C4-2B (cell line): Measurements from ENCODE around the gene DNAAF3.
"Not testable (repeated sequence)": the region's sequence is repeated elsewhere in the genome, so short reads cannot be mapped to it uniquely, and the experiment has no call there.

Experiments used
- H3K27ac ChIP-seq: fragments of 450-650 bp; 2 replicates; pipeline ENCODE4 v1.5.1; 2017
- ZFX ChIP-seq: fragments of 450-650 bp; IDR thresholded peaks from 2 replicates; pipeline ENCODE4 v1.6.1; 2017
- TF ChIP-seq, protein P1 (sequence below): fragments of 450-650 bp; conservative IDR thresholded peaks from 2 replicates; pipeline ENCODE4 v1.5.1; 2017; ENCODE audit warnings: mild to moderate bottlenecking

DNAAF3 gene

DNA sequence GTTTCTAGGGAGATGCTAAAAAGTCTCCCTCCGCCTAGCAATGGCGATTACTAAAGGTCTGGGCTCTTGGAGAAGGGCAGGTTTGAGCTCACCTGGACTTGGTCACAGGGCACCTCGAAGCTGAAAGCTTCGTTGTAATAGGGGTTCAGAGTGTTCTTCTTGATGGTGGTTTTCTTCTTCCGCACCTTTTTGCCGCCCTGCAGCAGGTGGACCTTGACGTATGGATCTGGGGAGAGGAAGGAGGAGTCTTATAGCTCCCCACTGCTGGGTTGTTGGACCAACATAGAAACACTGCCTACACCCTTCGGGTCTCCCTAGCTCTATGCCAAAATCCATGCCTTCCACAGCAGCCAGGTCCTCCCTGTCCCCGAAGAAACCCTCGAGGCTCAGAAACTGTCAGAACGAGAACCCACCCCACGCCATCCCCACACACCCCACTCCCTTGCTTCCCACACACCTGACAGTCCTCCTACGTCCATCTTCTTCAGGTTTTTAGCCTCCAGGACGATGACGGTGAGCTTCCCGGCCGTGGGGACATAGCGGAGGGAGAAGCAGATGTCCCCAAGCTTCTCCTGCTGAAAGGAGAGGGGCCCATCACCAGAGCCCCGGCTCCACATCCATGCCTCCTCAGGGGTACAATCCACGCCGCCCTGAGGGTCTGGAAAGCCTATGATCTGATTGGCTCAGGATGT lies 8.2 kb upstream of the DNAAF3 start:
- TF ChIP-seq, protein P1, sequence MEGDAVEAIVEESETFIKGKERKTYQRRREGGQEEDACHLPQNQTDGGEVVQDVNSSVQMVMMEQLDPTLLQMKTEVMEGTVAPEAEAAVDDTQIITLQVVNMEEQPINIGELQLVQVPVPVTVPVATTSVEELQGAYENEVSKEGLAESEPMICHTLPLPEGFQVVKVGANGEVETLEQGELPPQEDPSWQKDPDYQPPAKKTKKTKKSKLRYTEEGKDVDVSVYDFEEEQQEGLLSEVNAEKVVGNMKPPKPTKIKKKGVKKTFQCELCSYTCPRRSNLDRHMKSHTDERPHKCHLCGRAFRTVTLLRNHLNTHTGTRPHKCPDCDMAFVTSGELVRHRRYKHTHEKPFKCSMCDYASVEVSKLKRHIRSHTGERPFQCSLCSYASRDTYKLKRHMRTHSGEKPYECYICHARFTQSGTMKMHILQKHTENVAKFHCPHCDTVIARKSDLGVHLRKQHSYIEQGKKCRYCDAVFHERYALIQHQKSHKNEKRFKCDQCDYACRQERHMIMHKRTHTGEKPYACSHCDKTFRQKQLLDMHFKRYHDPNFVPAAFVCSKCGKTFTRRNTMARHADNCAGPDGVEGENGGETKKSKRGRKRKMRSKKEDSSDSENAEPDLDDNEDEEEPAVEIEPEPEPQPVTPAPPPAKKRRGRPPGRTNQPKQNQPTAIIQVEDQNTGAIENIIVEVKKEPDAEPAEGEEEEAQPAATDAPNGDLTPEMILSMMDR = no peak
- no peak for TF ChIP-seq ZFX
- H3K27ac ChIP-seq = no peak overlapping the region

DNA sequence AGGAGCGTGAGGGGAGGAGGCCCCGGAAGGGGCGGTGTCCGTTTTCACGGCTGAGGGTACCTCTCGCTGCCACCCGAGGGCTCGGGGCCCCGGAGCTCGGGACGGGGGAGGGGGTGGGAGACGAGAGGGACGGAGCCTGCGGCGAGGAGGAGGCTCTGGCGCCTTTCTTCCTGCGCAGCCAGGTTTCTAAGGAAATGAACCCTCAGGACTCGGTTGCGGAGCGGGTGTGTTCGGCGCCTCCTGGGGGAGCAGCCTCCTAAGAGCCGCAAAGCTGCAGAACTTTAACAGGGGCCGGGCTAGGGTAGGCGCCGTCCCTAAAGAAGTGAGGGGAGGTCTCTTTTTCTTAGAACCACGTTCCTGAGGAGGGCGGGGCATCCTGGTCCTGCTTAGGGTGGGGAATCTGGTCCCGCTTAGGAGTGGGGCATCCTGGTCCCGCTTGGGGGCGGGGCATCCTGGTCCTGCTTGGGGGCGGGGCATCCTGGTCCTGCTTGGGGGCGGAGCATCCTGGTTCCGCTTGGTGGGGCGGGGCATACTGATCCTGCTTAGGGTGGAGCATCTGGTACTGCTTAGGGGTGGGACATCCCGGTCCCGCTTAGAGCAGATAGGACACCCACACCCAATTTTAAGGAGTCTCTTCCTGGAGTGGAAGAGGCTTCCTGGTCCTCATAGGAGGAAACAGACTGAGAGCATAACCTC lies 7.4 kb upstream of the DNAAF3 start:
- TF ChIP-seq, protein P1 = no peak
- no peak for TF ChIP-seq ZFX
- H3K27ac ChIP-seq = no peak overlapping the region

DNA sequence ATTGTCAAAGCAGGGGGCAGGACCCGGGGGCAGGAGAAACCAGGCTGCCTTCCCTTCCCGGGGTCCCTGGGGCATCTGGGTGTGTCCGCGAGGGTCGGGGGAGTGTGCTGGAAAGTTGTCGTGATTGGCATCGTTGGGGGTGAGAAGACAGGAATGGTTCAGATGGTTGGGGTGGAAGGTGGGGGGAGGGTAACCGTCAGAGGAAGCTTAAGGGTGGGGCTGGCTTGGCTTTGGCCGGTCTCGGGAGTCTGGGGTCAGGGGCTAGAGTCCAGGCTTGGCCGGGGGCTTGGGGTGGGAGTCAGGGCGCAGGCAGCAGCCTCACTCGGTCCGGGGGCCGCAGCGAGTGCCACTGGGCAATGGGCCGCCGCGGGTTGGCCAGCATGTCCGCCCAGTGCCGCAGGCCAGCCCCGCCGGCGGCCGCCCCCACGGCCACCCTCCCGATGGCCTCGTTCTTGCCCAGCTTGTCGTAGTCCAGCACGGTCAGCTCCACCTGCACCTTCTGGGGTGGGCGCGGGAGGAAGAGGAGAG lies 6.8 kb upstream of the DNAAF3 start:
- no peak for TF ChIP-seq ZFX
- TF ChIP-seq, protein P1 = no peak
- no peak overlapping the region for H3K27ac ChIP-seq

DNA sequence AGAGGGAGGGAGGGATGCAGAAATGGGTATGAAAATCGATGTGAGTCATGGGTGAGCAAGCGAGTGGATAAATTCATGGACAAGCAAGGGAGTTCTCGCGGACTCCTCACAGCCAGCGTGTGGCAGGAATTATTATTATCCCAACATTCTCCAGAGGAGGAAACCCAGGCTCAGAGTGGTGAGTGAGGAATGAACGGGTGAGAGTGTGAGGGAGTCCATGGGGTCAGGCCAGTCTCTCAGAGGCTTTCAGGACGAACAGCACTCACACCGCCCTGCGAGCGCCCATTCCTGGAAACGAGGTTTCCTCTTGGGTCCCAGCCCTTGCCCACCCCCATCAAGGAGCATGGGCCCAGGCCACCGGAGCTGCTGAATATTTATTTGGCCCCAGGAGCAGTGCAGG lies 6.3 kb upstream of the DNAAF3 start:
- H3K27ac ChIP-seq = no peak overlapping the region
- no peak for TF ChIP-seq ZFX
- TF ChIP-seq, protein P1 = no peak

DNA sequence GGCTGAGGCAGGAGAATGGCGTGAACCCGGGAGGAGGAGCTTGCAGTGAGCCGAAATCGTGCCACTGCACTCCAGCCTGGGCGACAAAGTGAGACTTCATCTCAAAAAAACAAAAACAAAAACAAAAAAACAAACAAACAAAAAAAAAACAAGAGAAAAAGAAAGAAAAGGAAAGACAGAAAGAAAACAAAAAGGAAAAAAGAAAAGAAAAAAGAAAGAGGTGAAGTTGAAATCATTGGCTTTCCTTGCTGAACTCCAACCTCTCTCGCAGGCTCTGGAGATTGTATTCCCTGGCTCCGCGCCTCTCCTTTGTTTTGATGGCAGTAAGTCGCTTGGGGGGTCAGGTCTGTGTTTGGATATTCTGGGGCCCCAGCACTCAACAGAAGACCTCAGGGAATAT lies 5.9 kb upstream of the DNAAF3 start:
- not testable (repeated sequence) for H3K27ac ChIP-seq

DNA sequence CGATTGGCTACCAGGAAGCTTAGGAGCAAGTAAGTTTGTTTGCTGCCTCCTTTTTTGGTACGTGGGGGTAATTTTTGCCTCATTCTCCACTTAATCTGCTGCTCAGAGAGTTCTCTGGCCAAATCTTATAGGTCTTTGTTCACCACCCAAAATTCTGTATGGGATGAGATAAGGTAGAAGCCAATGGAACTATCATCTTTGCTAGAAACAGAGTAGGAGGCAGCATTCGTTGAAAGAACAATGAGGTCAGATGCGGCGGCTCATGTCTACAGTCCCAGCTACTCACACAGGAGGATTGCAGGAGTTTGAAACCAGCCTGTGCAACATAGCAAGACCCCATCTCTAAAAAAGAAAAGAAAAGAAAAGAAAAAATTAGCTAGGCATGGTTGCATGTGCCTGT lies 5.0 kb upstream of the DNAAF3 start:
- TF ChIP-seq, protein P1 = no peak
- no peak for TF ChIP-seq ZFX
- H3K27ac ChIP-seq = no peak overlapping the region

DNA sequence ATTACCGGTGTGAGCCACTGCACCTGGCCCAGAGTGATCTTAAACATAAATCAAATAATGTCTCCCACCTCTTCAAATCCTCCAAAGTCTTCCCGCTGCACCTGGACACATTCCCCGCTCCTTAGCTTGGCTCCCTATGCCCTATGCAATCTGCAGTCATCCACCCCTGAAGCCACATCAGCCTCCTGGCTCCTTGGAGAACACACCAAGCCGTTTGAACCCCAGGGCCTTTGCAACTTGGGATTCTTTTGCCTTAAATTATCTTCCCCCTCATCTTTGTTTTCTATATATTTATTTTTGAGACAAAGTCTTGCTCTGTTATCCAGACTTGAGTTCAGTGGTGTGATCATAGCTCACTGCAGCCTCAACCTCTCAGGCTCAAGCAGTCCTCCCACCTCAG lies 2.7 kb upstream of the DNAAF3 start:
- TF ChIP-seq, protein P1 = no peak
- TF ChIP-seq ZFX = no peak

More for the DNA sequence above, 2.7 kb upstream of the DNAAF3 start:
- H3K27ac ChIP-seq = no peak overlapping the region
